SU-DHL-6 (cell line): ENCODE results near the gene MAPKBP1.

Source experiments
- EZH2phosphoT487 ChIP-seq: fragments of 200-600 bp; sonication (generic), shearing (Covaris generic); conservative IDR thresholded peaks from 2 replicates; pipeline ENCODE4 v1.6.1; 2018; ENCODE audit warnings: mild to moderate bottlenecking, antibody characterized with exemption, low read length, moderate library complexity, mixed read lengths
- TF ChIP-seq, protein P1 (sequence below): fragments of 200-600 bp; sonication (generic); IDR thresholded peaks from one replicate; pipeline ENCODE4 v1.5.1; 2017; ENCODE audit warnings: antibody characterized with exemption, mild to moderate bottlenecking, low read length, moderate library complexity; ENCODE audit not compliant: insufficient read depth, poor library complexity, severe bottlenecking

DNA sequence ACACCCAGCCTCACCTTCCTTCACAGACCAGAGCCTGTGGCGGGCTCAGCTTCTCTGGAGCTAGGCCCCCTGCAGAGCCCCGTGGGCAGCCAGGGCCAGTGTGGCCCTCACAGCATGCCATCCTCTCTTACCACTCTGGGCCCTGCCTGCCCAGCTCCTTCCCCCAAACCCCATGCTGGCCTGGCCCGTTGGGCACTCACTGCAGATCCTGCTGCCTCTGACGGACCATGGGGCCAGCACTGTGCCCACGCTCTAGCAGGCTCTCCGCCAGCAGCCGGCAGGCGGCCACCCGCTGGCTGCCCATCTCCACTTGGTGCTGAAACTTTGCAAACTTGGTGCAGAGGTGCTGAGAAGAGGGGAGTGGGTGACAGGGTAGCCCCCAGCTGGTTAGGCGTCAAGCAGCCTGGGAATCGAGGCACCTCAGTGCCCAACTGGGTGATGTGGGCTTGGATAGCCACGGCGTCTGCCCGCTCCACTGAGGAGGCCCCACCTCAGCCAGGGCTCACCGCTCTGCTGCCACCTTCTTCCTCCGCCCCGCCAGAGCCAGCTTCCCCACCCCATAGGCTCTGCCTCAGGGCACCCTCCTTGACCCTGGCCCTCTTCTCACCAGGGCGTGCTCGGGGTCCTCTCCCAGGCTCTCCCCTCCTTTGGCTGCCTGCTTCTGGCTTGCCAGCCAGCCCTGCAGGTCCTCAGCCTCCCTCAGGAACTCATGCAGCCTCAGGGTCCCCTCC, 97.1 kb downstream of the MAPKBP1 start:
- TF ChIP-seq, protein P1, sequence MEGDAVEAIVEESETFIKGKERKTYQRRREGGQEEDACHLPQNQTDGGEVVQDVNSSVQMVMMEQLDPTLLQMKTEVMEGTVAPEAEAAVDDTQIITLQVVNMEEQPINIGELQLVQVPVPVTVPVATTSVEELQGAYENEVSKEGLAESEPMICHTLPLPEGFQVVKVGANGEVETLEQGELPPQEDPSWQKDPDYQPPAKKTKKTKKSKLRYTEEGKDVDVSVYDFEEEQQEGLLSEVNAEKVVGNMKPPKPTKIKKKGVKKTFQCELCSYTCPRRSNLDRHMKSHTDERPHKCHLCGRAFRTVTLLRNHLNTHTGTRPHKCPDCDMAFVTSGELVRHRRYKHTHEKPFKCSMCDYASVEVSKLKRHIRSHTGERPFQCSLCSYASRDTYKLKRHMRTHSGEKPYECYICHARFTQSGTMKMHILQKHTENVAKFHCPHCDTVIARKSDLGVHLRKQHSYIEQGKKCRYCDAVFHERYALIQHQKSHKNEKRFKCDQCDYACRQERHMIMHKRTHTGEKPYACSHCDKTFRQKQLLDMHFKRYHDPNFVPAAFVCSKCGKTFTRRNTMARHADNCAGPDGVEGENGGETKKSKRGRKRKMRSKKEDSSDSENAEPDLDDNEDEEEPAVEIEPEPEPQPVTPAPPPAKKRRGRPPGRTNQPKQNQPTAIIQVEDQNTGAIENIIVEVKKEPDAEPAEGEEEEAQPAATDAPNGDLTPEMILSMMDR, result no peak
- no peak for TF ChIP-seq EZH2phosphoT487
